Effector CD8-positive, alpha-beta T cell (primary cell): ENCODE measurements around the gene STARD4.

Experiments
- DNase-seq: peaks from one replicate; lab custom pipeline; 2025; lab: John Stamatoyannopoulos, UW

STARD4 gene

GRCh38 chr5:111528056-111528455, 15.7 kb upstream of the STARD4 start:
- no peak for DNase-seq

- no peak for DNase-seq
Observed at GRCh38 chr5:111520908-111521307, 8.6 kb upstream of the STARD4 start.

DNA sequence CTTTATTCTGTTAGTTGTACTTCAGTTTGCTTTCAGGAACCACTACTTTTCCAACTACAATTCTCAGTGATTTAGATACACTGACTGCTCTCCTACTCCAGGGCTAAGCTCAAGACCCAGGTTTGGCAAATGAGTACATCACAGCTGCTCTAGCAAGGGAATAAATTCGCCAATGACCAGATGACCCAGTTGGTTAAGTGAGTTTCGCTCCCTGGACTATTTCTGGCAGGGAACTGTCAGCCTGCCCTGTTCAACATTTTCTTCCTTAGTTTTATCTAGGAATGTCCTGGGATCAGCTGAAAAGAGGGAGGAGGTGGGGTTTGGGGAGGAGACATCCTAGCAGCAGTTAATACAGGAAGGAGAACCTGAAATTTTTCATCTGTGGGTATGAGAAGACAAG, 6.4 kb upstream of the STARD4 start:
- DNase-seq, result no peak

GRCh38 chr5:111517853-111518501, 5.6 kb upstream of the STARD4 start:
- DNase-seq, result no peak

DNA sequence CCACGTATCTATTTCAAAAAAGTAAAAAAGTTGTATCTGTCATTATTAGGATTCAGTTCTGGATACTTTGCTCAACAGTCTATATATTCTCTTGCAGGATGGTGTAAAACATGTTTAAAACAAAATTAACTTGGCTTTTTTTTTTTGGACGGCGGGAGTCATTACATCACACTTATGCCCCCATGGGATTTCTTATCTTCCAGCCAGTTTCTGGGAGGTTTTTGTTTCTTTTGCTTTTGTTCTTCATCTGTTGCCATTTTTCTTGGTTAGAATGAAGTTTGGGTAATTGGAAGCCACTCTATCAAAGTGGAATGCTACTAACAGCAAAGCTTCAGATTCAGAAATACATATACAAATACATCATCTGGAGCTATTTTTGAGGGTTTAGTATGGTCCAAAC, 1.8 kb upstream of the STARD4 start:
- no peak for DNase-seq

DNA sequence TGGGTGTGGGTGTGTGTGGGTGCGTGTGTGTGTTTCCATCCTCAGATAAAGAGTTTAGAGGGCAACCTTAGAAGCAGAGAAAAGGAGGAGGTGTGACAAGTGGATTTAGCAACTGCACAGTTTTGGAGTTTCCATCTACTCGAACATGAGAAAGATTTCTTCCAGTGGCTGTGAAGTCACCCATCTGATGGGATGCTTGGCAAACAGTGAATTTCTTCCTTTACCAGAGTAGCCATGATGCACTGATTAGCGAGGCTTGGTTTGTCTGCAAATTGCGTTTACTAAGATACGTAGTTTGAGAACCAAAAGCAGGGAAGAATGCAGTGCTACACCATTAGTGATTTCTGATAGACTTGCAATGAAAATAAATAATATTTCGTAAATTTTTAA, 791 bp upstream of the STARD4 start:
- DNase-seq, result no peak

DNA sequence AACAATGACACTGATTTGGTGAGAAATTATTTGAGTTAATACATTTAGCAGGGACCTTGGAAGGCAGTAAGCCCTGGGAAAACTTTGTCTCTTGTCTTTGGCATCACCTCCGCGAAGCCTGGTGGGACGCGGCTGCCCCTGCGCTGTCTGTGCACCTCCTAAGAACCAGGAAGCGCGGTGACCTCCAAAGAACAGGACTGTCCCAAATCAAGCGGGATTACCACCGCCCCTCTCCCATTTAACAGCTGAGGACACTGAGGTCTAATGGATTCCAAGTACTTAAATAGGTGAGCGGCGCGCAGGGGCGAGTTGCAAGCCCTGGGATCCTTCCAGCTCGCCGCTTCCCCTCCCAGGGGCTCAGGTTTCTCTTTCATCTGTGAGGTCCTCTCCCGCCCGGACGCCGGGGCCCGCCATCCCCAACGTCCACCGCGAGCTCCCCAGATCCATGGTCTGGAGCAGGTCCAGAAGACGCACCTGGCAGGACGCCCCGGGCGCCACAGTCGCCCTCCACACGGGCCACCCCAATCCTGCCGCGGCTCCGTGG, 432 bp downstream of the STARD4 start:
- peak; percentile 26 for DNase-seq

- no peak for DNase-seq
Observed at GRCh38 chr5:111511174-111511830, 1.0 kb downstream of the STARD4 start.

DNA sequence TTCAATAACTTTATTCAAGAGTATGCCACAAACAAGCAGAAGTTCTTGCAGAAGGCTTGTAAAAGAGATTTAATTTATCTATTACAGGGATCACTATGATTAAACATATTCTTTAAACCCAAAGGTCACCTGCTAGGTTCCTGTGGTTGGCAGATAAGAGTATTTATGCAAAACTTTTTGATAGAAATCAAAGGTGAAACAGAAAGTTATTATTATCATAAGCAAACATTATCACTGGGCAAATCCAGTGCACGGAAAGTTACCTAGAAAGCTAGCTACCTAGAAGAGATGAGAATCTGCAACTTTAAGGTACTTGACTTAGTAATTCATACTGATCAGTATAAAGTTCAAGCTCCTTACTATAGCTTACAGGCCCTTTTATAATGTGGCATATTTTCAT, 3.2 kb downstream of the STARD4 start:
- no peak for DNase-seq

DNA sequence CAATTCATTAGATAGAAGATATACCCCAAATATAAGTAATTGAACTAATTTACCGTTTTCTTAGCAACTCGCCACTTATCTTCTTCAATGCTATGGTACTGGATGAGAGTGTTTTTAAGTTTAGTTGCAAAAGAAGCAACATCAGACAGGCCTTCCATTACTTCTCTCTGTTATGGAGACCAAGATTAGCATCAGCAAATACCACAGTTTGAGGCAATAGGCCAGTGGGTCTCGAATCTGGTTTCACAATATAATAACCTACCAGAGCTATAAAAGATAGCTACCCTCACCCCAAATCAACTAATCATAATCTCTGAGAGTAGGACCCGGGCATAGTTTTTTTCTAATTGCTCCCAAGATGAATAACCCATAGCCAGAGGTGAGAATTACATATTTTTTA, 5.1 kb downstream of the STARD4 start:
- DNase-seq, result no peak

GRCh38 chr5:111505096-111505495, 7.2 kb downstream of the STARD4 start:
- DNase-seq, result no peak

DNA sequence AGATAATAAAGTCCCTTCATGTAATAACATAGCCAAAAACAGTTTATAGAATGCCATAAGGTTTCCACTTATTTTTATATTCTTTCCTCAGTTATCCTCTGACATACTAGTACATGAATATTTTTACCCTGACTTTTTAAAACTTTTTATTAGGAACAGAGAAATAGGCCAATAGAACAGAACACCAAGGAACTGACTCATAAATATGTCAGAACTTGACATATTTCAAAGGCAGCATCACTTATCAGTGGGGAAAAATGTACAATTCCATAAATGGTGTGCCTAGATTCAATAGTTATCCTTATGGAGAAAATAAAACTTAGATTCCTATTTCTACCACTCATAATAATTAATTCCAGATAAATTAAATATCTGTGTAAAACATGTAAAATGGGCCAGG, 9.4 kb downstream of the STARD4 start:
- DNase-seq, result no peak

- no peak for DNase-seq
Observed at GRCh38 chr5:111498346-111498745, 14.0 kb downstream of the STARD4 start.

- no peak for DNase-seq
Observed at GRCh38 chr5:111495159-111495558, 17.2 kb downstream of the STARD4 start.

DNA sequence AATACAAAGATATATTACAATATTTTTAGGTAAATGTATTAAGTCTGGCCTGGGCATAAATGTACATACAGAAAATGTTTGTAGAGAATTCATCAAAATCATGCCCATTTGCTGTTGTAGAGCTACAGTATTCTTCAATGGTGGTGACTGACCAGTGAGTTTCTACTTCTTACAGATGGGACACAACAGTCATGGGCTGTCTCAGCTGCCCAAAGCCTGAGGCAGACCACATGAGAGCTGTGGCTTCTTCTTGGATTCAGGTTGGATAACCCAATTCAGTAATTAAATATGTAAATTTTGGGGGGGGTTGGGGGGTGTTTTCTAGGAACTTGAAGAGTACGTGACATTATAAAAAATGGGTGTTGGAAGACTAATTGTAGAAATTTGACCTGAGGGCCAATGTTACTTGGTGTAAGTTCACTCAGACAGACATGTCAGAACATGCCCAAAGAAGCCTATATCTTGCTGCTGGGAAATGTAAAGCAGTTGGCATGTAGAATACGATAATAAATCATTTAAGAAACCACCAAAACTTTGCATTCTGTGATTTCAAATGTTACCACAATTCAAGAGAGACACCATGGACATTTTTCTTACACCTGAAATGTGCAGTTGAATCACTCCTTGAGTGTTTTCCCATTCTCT, 17.9 kb downstream of the STARD4 start:
- no peak for DNase-seq

DNA sequence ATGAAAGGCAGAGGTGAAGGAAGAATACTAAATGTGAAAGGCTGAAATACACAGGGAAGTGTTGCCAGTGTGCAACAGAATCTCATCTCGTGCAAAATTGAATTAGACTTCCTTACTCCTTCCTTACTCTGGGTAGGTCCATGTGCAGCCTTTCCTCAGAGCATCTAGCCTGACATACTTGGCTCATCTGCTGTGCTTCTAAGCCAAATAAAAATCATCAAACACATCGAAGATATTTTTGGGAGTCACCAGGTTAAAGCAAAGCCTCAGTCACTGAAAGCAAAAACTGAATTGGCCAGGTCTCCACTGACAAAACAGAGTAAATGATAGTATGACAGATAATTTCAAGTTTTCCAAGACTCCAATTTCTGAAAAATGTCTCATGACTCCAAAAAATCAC, 19.3 kb downstream of the STARD4 start:
- no peak for DNase-seq

DNA sequence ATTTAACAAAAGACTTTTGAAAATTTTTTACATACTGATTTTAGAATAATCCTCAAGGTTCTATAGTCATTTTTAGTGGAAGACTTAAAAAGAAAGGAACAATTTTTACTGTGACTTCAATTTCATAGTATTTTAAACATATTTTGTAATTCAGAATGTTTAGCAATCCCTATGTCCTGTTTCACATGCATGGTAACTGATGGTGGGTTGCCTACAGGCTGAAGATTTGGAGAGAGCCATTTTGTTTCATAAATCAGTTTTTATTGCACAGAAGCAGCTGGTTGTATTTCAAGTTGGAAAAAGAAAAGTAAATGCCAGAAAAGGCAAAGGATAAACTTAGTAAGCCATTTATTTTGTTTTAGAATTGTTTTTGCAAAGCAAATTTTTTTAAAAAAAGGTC, 24.0 kb downstream of the STARD4 start:
- no peak for DNase-seq

DNA sequence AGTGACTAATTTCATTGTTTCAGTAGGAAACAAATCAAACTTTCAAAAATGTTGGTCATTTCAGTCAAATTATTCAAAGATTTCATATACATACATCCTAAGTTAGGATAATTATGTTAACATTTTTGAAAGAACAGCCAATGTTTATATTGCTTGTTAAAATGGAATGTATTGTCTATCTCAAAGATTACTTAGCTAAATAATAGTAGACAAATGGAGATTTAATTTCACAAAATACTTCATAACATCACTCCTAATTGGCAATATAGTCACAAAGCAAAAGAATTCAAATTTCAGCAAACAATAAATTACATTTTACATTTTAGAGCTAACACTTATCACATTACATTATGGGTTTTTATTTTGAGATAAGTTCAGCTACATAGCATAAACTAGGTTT, 25.4 kb downstream of the STARD4 start:
- no peak for DNase-seq

DNA sequence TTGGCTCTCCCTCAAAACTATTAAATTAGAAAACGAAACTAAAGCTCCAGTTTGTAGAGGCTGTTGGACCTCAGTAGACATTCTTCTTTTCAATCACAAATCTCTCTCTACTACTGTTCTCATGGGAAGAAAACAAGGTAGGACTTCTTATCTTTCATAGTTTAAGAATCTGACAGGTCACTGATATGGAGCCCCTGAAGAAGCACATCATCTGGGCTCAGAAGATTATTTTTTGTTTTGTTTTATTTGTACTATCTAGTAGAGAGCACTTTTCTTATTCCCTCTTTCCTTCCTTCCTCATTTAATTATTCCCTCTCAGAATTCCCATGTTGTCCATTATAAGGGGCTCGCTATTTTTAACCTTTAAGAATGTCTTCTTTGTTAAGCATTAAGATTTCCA, 26.3 kb downstream of the STARD4 start:
- no peak for DNase-seq

GRCh38 chr5:111480346-111480745, 32.0 kb downstream of the STARD4 start:
- no peak for DNase-seq

- DNase-seq, result no peak
Observed at GRCh38 chr5:111478898-111479297, 33.4 kb downstream of the STARD4 start.

DNA sequence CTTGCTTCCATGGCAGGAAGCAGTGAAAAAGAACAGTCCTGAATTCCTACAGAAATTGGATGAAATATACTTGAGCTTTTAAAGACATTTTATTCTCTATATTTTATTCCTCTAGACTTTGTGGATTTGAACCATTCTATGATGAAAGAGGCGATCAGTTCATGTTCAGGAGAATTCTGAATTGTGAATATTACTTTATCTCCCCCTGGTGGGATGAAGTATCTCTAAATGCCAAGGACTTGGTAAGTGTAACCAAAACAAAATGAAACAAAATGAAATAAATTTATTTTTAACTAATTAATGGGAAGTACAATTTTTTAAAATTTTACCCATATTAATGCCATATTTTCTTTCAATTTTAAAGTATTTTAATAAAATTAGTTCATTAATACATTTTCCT, 34.1 kb downstream of the STARD4 start:
- no peak for DNase-seq

- no peak for DNase-seq
Observed at GRCh38 chr5:111472579-111472978, 39.8 kb downstream of the STARD4 start.
